Loucy (cell line): ENCODE results near the gene PGA3.

Source experiments
- CTCF ChIP-seq: fragments of 200-600 bp; sonication (generic); conservative IDR thresholded peaks from 2 replicates; pipeline ENCODE4 v1.5.1; 2014; ENCODE audit warnings: mild to moderate bottlenecking, antibody characterized with exemption, low read length
- EZH2phosphoT487 ChIP-seq: fragments of 200-600 bp; IDR thresholded peaks from 2 replicates; pipeline ENCODE4 v1.6.1; 2018; ENCODE audit warnings: antibody characterized with exemption, mild to moderate bottlenecking, moderate library complexity, borderline replicate concordance

- TF ChIP-seq CTCF (no peak), EZH2phosphoT487 (no peak)
Observed at GRCh38 chr11:61170566-61170965, 32.7 kb upstream of the PGA3 start.
